GM21737 (cell line): Measurements from ENCODE around the gene ADAM8.

Source experiments
- ATAC-seq: cut with Tn5 transposase; IDR thresholded peaks from one replicate; pipeline ENCODE4 v1.9.1; 2021; ENCODE audit warnings: mild to moderate bottlenecking, moderate library complexity; ENCODE audit not compliant: unreplicated experiment

Gene ADAM8

DNA sequence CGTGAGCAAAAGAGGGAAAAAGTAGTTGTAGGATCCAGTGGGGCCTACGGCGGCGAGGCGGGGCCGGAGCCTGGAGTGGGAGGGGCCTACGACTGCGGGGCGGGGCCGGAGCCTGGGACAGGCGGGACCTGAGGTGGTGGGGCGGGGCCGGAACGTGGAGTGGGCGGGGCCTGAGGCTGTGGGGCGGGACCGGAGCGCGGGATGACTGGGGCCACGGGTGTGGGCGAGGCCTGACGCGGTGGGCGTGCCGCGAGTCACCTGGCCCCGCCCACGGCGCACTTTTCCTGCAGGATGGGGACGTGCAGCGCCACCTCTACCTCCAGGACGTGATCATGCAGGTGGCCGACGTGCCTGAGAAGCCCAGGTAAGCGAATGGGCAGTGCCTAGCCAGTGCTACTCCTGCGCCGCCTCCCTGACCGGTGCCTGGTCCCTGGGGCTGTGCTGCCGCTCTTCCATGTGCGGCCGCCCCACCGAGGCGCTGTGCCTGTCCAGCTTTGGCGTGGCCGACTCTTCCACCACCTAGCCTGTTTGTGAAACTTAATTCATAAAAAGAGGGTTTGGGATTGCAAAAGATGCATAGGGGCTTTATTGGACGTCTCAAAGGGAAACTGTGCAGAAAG, 32.5 kb upstream of the ADAM8 start:
- ATAC-seq: peak; percentile 59

DNA sequence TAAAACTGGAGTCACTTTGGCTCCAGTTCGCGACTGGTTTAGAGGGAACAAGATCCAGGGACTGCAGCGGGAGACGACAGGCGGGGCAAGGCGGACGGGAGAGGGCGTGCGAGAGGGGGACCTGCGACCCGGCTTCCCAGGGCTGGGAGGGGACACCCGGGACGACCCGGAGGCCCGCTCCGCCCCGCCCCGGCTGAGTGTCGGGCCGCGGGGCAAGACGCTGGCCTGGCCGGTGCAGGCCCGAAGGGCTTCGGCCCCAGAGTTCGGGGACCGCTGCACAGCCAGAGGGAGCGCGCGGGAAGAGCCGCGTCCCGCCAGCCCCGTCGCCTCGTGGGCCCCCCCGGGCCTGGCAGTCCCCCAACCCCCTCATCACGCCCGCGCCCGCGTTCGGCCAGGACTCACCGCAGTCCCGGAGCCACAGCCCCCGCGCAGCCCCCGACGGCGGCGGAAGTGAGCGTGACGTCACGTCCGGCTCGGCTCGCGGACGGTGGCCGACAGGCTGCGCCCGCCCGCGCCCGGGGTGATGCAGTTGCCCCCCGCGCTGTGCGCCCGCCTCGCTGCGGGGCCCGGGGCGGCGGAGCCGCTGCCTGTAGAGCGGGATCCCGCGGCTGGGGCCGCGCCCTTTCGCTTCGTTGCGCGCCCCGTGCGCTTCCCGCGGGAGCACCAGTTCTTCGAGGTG, 31.9 kb upstream of the ADAM8 start, which contains the start of the genes TUBGCP2 and ZNF511:
TSS of gene TUBGCP2 (minus strand) at position 452 of the 679 bp plus-strand sequence. CDS start 5,931 bp downstream, outside the sequence.
TSS of gene ZNF511 (plus strand) at position 494 of the 679 bp plus-strand sequence. CDS start at position 524, 30 bp downstream.
- peak; percentile 59 for ATAC-seq

DNA sequence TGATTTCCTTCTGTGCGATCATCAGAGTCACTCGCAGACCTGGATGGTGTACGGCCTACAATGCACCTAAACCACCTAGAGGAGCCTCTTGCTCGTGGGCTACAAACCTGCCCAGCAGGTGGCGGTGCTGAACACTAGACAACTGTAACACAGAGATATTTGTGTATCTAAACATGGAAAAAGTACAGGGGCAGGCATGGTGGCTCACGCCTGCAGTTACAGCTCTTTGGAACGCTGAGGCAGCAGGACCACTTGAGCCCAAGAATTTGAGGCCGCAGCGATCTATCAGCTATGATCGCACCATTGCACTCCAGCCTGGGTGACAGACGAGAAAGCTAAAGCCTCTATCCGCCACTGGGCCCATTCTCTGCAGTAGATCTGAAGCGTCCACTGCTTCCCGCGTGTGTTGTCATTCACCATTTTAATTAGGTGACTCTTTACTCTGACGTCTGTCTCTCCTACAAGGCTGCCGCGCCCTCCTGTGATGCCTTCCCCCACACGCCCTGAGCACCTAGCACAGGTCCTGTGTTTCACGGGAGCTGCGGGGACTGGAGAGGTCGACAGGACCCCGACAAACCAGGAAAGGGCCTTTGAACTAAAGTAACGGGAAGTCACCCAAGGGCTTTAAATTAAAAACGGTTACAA, 31.2 kb upstream of the ADAM8 start:
- peak; percentile 39 for ATAC-seq

DNA sequence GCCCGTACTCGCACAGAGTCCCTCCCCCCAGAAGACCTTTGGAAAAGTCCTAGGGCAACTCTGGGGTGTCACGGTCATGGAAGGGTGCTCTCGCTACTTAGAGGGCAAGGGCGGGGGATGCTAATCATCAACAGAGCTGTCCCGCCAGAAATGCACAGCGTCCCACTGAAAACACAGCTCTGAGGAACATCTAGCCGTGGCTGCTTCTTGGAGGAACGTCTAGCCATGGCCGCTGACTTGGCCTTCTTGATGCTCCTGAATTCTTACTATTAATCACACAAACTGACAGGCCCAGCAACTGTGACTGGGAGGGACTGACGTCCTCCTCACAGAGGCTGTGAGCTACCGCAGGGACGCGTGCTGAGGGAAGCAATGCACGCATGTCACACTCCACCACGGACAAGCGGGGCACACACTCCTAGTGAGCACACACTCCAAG, 30.3 kb upstream of the ADAM8 start:
- ATAC-seq: no peak

DNA sequence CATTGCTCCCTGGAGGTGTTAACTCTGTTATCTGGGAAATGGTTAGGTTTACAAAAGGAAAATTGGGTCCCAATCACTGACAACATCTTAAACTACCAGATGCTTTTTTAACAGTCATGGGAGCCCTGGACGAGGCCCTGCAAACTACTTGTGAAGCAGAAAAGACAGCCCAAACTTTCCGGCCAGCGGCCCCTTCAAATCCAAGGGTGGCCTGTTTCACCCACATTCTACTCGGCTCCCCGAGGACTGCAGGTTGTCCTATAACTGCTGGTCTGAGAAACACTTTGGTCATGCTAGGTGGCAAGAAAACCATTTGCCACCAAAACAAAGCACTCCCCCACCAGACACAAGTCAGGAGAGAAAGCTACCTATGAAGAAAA, 29.4 kb upstream of the ADAM8 start:
- ATAC-seq: no peak

DNA sequence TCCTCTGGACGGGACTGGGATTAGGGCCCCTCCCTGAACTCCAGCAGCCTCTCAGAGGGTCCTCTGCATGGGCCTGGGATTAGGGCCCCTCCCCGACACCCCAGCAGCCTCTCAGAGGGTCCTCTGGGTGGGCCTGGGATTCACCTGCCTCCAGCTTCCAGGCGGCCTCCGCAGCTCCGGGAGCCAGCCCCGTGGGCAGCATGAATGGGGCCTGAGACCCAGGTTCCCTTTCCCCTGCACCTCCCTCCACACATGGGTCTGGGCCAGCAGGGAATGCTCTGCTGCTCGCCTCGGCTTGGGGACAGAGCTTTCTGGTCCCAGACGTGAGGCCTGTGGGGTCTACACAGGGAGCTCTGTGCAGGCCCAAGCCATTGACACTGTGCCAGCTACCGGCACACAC, 26.5 kb upstream of the ADAM8 start:
- no peak for ATAC-seq

DNA sequence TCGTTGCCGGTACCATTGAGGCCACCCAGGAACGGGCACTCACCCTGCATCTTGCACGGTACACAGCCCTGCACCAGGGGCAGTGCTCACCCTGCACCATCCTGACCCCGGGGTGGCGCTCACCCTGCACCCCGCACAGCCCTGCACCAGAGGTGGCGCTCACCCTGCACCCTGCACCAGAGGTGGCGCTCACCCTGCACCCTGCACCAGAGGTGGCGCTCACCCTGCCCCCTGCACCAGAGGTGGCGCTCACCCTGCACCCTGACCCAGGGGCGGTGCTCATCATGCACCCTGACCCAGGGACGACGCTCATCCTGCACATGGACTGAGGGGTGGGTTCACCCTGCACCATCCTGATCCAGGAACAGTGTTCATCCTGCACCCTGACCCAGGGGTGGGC, 25.6 kb upstream of the ADAM8 start:
- ATAC-seq: no peak

DNA sequence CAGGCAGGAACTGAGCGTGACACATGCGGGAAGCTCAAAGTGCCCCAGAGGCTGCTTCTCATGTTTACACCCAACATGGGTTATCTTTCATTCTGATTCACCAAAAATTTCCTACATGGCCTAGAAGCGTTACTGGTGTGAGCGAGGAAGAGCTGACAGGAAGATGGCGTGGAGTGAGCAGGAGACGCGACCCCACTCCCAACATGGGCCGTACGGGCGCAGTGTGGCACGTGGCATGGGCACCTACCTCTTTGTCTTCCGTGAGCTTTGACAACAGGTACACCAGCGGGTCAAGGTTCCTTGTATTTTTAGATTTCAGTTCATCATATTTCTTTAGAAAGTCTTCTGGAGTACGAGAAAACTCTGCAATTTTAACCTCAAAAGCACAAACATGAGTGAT, 23.1 kb upstream of the ADAM8 start:
- no peak for ATAC-seq

DNA sequence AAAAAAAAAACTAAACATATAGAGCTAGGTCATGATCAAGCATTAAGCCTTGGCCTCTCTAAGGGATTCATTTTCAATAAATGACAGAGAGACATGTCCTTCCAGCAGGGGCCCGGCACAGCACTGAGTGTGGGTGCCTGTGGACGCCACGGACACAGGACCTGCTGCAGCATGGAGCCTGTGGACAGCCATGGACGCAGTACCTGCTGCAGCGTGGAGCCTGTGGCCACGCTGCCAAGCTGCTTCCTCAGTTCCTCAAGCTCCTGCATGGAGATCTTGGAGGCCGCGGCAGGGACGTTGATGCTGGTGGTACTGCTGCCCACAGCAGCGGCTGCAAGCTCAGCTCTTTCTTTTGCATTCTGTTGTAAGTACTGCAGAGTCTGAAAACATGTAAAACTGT, 22.6 kb upstream of the ADAM8 start:
- no peak for ATAC-seq

DNA sequence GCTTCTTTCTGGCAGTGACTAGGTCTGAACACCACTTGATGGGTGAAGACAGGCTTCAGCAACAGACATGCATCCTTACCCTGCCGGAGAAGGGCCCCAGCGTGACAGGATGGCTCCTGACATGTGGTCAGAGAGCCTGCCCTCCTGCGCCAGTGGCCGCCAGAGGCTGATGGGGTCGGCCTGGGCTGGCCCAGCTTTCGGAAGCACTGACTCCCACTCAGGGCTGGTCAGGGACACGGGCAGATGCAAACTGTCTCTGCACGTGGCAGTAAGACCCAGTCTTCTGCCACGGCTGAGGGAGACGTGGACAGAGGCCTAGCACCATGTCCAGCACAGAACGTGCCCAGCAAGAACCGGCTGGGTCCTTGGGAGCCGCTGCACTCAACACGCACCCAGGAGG, 21.8 kb upstream of the ADAM8 start:
- no peak for ATAC-seq

DNA sequence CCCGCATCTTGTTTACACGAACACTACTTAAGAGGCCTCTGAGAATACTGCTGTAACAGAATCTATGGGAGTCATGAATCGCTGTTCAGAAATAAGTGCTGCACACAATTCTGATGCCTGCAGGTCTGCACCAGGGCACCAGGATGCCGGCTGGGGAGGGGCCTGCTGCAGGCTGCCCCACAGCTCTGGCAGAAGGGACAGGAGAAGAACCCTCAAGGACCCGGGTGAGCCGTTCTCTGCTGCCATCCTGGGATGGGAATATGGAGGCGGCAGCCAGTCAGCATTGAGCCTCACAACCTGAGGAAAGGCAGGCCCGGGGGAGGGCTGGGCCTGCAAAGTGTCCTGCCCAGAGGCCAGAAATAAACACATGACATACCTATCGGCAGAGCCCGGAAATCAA, 20.8 kb upstream of the ADAM8 start:
- ATAC-seq: no peak

DNA sequence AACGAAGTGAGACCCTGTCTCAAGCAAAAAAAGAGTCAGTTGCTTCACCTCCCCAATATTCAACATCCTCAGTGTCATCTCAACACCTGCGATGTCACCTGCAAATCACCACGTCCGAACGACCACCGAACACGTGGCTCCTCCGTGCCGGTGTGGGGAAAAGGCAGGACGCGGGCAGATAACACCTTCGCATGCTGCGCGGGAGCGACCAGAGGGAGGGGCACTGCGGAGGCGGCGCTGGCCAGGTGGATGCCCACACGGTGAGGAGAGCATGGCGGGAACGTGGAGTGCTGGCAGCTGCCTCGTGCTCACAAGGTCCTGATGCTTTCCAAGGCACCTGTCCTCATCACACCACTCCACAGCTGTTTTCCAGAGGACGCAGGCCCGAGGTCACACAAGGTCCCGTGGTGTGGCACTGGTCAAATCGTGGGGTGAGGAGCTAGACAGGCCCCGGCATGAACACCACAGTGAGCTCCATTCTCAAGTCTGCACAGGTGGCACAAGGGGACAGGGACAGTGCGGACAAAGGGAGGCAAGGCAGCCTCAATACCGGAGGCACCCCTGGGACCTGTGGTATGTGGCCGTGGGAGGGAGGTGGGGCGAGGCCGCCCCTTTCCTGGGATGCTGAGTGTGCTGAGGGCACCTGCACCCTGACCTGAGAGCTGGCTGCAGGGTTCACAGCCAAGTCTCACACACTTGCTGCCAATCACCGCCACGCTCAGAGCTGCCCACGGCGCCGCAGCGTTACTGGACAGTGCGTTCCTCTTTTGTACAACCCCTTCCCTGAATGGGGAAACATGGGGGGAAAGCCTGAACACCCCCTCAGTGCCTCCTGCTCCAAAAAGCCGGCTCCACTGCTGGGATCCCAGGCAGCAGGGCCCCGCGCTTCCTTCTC, 19.0 kb upstream of the ADAM8 start:
- no peak for ATAC-seq

DNA sequence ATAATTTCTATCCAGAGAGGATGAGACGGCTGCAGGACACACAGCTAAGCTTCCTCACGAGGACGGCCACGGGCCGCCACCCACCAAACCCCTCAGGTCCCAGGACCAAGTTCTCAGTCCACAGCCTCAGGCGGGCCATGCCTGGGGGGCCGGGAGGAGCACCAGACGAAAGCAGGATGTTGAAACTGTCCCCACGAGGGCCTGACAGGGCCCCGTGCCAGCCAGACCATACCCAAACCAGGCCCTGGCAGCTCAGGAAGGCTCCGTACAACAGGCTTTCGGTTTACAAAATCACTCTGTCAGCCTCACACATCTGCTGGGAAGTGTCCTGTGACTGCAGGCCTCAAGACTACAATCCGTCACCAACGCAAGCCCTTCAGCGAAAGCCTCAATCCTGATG, 17.5 kb upstream of the ADAM8 start:
- no peak for ATAC-seq

DNA sequence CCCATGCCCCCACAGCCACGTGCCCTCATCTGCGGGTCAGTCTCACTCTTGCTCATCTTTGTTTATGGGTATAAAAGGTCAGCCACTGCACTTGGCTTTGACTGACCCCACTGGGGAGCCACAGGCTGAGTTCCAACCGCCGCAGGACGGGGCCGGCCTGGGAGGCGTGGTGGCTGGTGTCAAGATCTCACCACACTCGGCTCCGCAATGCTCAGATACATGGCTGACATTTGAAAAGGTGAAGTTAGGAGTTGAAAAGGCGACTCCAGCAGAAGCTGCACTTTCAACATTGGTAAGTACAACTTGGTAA, 17.1 kb upstream of the ADAM8 start:
- ATAC-seq: no peak

DNA sequence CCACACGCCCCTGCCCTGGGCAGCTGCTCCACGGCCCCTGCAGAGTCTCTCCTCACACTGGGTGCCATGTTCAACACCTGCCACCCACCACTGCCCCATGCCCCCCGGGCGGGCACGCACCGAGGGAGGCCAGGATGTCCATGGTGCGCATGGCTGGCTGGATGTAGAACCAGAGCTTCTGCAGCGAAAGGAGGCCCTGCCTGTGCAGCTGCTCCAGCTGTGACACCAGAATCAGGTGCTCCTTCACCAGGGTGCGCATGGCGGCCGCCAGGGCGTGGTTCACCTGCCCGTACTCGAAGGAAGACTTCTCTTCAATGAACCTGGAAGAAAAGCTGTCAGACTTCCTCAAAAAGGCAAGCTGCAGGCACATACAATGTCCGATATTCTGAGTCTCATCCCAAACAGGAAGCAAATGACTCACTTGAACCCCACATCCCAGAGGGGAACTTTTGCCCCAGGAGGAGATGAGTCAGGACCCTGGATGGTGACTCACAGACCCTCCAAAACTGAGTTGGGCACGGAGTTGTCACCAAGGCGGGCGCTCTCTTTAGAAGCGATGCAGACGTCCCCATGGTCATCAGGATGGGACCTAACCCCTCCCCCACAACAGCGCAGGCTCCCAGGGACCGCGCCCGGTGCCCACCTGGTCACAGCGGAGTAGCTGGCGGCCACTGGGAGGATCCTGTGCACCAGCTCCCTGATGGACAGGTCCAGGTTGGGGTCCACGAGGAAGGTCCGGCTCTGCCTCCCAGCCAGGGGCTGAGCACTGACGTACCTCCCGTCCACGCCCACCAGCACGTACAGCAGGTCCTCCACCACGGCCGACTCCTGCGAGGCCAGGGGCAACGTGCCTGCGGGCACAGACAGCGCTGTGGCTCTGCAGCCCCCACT, 16.5 kb upstream of the ADAM8 start:
- ATAC-seq: no peak

DNA sequence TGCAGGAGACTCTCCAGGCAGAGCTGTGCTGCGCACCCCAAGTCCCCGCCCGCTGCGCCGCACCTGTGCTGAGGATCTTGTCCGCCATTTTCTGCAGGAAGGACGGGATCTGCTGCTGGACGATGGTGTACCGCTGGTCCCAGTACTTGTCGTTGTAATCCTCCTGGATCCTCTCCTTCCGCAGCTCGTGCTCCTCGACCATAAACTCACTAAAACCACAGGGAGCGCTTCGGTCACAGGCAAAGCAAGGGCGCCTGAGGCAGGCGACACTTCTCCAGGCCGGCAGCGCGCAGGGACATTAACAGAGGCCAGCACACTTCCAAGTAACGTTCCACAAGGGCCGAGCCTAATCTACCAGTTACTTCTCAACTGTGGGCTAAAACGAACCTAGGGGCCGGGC, 13.1 kb upstream of the ADAM8 start:
- no peak for ATAC-seq

DNA sequence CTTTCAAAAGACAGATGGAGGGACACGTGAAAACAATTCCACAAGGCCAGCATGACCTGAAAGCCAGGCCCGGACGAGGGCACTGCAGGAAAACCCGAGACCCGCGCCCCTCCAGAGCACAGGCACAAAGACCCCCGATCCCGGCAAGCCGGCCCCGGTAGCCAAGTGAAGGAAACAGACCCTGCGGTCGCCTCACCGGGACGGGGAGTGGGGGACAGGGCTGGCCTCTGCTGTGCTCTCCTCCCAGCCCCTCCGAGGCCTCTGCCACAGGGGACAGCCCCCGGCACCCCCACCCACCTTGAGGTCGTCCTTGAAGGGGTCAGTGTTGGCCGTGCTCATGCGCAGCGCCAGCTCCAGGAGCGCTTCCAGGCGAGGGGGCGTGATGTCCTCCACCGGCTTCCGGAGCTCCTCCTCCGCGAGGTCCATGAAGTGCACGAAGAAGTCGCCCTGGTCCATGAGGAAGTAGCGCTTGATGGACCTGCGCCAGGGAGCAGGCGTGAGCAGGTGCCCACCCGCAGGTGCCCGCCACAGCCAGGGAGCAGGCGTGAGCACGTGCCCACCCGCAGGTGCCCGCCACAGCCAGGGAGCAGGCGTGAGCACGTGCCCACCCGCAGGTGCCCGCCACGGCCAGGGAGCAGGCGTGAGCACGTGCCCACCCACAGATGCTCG, 11.3 kb upstream of the ADAM8 start:
- no peak for ATAC-seq

DNA sequence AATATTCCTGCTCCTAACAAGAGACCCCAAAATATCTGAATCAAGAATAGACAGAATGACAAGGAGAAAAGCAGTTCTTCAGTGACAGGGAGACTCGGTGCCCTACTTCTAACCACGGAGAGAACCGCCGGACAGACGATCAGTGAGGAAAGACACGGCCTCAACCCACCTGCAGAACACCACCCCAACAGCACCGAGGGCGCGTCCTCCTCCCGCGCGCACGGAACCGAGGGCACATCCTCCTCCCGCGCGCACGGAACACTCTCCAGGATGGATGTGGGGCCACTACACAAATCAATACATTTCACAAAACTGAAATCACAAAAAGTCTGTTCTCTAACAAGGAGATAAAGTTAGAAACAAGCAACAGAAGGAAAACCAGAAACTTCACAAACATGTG, 9.7 kb upstream of the ADAM8 start:
- no peak for ATAC-seq

DNA sequence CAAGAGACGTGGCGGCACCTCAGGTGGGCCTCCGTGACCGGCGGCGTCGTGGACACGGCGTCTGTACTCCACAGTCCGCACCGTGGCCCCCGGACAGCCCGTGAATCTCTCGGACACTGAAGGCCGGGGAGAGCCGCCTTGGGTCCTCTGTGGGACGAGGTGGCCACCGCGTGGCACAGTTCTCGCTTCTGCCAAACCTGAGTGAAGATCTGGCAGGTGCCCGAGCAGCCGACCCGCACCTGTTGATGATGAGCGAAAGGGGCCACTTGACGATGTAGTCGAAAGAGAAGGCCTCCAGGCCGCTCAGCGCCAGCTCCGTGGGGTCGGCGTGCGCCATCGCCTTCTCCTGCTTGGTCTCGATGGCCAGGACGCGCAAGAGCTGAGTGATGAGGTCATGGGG, 8.5 kb upstream of the ADAM8 start:
- ATAC-seq: no peak

DNA sequence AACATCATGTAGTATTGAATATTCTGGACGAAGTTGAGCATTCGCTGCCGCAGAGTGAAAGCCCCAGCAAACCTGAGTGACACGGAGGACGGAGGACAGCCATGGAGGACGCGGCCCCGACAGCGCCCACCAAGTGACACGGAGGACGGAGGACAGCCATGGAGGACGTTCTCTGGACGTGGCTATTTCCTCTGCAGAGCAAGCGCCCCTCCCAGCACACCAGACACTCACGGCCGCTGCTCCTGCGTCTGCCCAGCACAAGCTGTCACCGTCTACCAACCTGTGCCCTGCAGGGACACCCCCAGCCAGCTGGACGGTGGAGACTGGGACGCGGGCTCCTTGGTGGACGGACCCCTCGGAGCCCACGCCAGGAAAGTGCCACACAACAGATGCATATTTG, 7.3 kb upstream of the ADAM8 start:
- no peak for ATAC-seq
